Measurements from ENCODE around the gene S1PR4. TPM values are rescaled to one million over a fixed set of nuclear protein-coding genes. Genes with fewer than 3 reads are reported as not detected.

Gene S1PR4
- total and polyA plus RNA-seq, 9 donors = 0.20 to 1.1 (median 0.50) TPM; not detected in 2

GRCh38 chr19:3196064-3196932 is 17.7 kb downstream of the S1PR4 start:
- Histone ChIP-seq H3K27me3 (no peaks in the 10 kb centered on the region), H3K9me3 (no peaks in the 10 kb centered on the region), H3K27ac (no peak overlapping the region), H3K4me1 (ENCODE audit: insufficient read depth) (no peaks in the 10 kb centered on the region), H3K4me3 (no peak overlapping the region), H3K36me3 (no peaks in the 10 kb centered on the region)
- WGBS, 3 donors = 88 to 91% (median 91%) methylated on average over 37 to 42 of the region's 42 CpGs
- TF ChIP-seq EP300 (IDR thresholded peaks at IDR 0.05) (no peak), POLR2A (IDR thresholded peaks at IDR 0.05) (no peak)
- TF ChIP-seq, protein P1, sequence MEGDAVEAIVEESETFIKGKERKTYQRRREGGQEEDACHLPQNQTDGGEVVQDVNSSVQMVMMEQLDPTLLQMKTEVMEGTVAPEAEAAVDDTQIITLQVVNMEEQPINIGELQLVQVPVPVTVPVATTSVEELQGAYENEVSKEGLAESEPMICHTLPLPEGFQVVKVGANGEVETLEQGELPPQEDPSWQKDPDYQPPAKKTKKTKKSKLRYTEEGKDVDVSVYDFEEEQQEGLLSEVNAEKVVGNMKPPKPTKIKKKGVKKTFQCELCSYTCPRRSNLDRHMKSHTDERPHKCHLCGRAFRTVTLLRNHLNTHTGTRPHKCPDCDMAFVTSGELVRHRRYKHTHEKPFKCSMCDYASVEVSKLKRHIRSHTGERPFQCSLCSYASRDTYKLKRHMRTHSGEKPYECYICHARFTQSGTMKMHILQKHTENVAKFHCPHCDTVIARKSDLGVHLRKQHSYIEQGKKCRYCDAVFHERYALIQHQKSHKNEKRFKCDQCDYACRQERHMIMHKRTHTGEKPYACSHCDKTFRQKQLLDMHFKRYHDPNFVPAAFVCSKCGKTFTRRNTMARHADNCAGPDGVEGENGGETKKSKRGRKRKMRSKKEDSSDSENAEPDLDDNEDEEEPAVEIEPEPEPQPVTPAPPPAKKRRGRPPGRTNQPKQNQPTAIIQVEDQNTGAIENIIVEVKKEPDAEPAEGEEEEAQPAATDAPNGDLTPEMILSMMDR (IDR thresholded peaks at IDR 0.05) = no peak
- peak in 2 of 5 donors; percentile 21 to 26 for DNase-seq
- intact Hi-C loops (cut with DNase I) = no loop called here

GRCh38 chr19:3196933-3197205 is 18.3 kb downstream of the S1PR4 start:
- H3K4me1 ChIP-seq (ENCODE audit: insufficient read depth) = no peaks in the 10 kb centered on the region
- no peaks in the 10 kb centered on the region for H3K27me3 ChIP-seq
- no peak for DNase-seq
- no peaks in the 10 kb centered on the region for H3K9me3 ChIP-seq
- 92 to 96% (median 94%) methylated on average over 13 to 14 of the region's 14 CpGs for WGBS, 3 donors
- intact Hi-C loops (cut with DNase I) = no loop called here
- H3K36me3 ChIP-seq = no peaks in the 10 kb centered on the region
- no peak overlapping the region for H3K4me3 ChIP-seq
- no peak overlapping the region for H3K27ac ChIP-seq
- TF ChIP-seq, protein P1 (IDR thresholded peaks at IDR 0.05) = no peak
- TF ChIP-seq EP300 (IDR thresholded peaks at IDR 0.05) (no peak), POLR2A (IDR thresholded peaks at IDR 0.05) (no peak)

- Histone ChIP-seq H3K4me1 (ENCODE audit: insufficient read depth) (no peaks in the 10 kb centered on the region), H3K36me3 (no peaks in the 10 kb centered on the region), H3K27ac (no peak overlapping the region), H3K27me3 (no peaks in the 10 kb centered on the region), H3K4me3 (no peak overlapping the region), H3K9me3 (no peaks in the 10 kb centered on the region)
- intact Hi-C loops (cut with DNase I) = no loop called here
- DNase-seq = peak in 1 of 5 donors; percentile 28
- TF ChIP-seq POLR2A (IDR thresholded peaks at IDR 0.05) = no peak
- no peak for TF ChIP-seq EP300 (IDR thresholded peaks at IDR 0.05)
- TF ChIP-seq, protein P1 (IDR thresholded peaks at IDR 0.05) = no peak
- WGBS, 3 donors = 90 to 91% (median 91%) methylated on average over 42 to 43 of the region's 43 CpGs
Observed at GRCh38 chr19:3198901-3199700, 20.5 kb downstream of the S1PR4 start.

- intact Hi-C loops (cut with DNase I) = no loop called here
- 89 to 95% (median 93%) methylated on average over 37 to 39 of the region's 39 CpGs for WGBS, 3 donors
- H3K27me3 ChIP-seq = no peaks in the 10 kb centered on the region
- TF ChIP-seq, protein P1 (IDR thresholded peaks at IDR 0.05) = no peak
- no peak for TF ChIP-seq EP300 (IDR thresholded peaks at IDR 0.05)
- TF ChIP-seq POLR2A (IDR thresholded peaks at IDR 0.05) = no peak
- DNase-seq = peak in 1 of 5 donors; percentile 20
- H3K27ac ChIP-seq = no peak overlapping the region
- H3K36me3 ChIP-seq = no peaks in the 10 kb centered on the region
- H3K4me3 ChIP-seq = no peak overlapping the region
- H3K9me3 ChIP-seq = no peaks in the 10 kb centered on the region
- no peaks in the 10 kb centered on the region for H3K4me1 ChIP-seq (ENCODE audit: insufficient read depth)
Observed at GRCh38 chr19:3201072-3201700, 22.6 kb downstream of the S1PR4 start.
